PC-9 (cell line): ENCODE measurements around the gene FHIP2A.

ENCODE experiments used
- EZH2 ChIP-seq: fragments of 200-600 bp; sonication (generic); IDR thresholded peaks from 2 replicates; pipeline ENCODE4 v1.8.0; 2017; ENCODE audit warnings: antibody characterized with exemption, low read depth
- TF ChIP-seq, protein P1 (sequence below): fragments of 200-600 bp; sonication (generic); conservative IDR thresholded peaks from 2 replicates; pipeline ENCODE4 v1.6.1; 2017; ENCODE audit warnings: mixed run types, antibody characterized with exemption, mild to moderate bottlenecking, moderate library complexity

DNA sequence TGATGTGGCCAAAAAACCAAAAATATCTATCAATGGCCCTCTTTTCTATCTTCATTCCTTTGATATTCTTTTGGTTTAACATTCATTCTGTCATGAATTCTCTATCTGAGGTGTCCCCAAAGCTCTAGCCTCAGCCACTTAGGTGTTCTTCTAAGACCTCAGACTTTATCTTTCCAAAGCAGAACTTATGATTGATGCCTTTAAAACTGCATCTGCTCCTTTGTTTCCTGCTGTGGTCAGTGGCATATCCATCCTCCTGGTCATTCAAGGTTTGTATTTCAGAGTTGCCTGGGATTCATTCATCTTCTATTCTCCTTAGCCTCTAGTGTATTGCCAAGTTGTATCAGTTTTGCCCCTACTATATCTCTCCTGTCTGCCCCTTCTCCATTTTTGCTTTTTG, 30.6 kb downstream of the FHIP2A start:
- TF ChIP-seq, protein P1, sequence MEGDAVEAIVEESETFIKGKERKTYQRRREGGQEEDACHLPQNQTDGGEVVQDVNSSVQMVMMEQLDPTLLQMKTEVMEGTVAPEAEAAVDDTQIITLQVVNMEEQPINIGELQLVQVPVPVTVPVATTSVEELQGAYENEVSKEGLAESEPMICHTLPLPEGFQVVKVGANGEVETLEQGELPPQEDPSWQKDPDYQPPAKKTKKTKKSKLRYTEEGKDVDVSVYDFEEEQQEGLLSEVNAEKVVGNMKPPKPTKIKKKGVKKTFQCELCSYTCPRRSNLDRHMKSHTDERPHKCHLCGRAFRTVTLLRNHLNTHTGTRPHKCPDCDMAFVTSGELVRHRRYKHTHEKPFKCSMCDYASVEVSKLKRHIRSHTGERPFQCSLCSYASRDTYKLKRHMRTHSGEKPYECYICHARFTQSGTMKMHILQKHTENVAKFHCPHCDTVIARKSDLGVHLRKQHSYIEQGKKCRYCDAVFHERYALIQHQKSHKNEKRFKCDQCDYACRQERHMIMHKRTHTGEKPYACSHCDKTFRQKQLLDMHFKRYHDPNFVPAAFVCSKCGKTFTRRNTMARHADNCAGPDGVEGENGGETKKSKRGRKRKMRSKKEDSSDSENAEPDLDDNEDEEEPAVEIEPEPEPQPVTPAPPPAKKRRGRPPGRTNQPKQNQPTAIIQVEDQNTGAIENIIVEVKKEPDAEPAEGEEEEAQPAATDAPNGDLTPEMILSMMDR = no peak
- no peak for TF ChIP-seq EZH2
